Panc1 (cell line): ENCODE results near the gene DEDD.

Source experiments
- TCF7L2 ChIP-seq: IDR thresholded peaks from 2 replicates; pipeline ENCODE4 v1.6.1; 2011; ENCODE audit warnings: mild to moderate bottlenecking, low read depth, low read length, inconsistent platforms
- TF ChIP-seq, protein P1 (sequence below), 2 experiments: IDR thresholded peaks; 2 replicates each; pipeline ENCODE4 v1.6.1; 2011 to 2012; ENCODE audit warnings: low read depth in 2 of 2, control low read depth in 1 of 2, low read length in 1 of 2, mild to moderate bottlenecking in 1 of 2, moderate library complexity in 1 of 2; ENCODE audit not compliant: insufficient read depth in 1 of 2
- TF ChIP-seq, protein P2 (sequence below): fragments of 450-650 bp; IDR thresholded peaks from 2 replicates; pipeline ENCODE4 v1.5.1; 2017; ENCODE audit warnings: mild to moderate bottlenecking

DNA sequence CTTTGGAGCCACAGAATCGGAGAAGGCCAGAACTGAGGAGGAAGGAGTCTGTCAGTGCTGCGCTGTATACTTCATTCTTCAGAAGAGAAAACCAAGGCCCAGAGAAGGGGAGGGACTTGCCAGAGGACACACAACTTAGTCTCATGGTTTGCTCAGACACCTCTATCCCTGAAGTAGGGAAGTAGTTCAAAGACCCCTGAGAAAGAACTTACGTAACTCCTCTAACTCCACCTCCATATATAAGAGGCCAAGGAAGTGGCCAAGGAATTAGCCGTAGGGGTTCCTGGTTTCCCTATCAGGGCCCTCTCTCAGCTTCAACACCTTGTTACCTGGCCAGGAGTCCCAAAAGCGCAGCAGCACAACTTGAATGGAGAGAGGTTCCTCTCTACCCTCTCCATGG, 42.5 kb downstream of the DEDD start:
- TF ChIP-seq, protein P1, sequence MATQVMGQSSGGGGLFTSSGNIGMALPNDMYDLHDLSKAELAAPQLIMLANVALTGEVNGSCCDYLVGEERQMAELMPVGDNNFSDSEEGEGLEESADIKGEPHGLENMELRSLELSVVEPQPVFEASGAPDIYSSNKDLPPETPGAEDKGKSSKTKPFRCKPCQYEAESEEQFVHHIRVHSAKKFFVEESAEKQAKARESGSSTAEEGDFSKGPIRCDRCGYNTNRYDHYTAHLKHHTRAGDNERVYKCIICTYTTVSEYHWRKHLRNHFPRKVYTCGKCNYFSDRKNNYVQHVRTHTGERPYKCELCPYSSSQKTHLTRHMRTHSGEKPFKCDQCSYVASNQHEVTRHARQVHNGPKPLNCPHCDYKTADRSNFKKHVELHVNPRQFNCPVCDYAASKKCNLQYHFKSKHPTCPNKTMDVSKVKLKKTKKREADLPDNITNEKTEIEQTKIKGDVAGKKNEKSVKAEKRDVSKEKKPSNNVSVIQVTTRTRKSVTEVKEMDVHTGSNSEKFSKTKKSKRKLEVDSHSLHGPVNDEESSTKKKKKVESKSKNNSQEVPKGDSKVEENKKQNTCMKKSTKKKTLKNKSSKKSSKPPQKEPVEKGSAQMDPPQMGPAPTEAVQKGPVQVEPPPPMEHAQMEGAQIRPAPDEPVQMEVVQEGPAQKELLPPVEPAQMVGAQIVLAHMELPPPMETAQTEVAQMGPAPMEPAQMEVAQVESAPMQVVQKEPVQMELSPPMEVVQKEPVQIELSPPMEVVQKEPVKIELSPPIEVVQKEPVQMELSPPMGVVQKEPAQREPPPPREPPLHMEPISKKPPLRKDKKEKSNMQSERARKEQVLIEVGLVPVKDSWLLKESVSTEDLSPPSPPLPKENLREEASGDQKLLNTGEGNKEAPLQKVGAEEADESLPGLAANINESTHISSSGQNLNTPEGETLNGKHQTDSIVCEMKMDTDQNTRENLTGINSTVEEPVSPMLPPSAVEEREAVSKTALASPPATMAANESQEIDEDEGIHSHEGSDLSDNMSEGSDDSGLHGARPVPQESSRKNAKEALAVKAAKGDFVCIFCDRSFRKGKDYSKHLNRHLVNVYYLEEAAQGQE (IDR thresholded peaks at IDR 0.05; ENCODE audit: insufficient read depth in 1 of 2, low read depth in 2 of 2, low read length in 1 of 2): no peak
- TF ChIP-seq, protein P2, sequence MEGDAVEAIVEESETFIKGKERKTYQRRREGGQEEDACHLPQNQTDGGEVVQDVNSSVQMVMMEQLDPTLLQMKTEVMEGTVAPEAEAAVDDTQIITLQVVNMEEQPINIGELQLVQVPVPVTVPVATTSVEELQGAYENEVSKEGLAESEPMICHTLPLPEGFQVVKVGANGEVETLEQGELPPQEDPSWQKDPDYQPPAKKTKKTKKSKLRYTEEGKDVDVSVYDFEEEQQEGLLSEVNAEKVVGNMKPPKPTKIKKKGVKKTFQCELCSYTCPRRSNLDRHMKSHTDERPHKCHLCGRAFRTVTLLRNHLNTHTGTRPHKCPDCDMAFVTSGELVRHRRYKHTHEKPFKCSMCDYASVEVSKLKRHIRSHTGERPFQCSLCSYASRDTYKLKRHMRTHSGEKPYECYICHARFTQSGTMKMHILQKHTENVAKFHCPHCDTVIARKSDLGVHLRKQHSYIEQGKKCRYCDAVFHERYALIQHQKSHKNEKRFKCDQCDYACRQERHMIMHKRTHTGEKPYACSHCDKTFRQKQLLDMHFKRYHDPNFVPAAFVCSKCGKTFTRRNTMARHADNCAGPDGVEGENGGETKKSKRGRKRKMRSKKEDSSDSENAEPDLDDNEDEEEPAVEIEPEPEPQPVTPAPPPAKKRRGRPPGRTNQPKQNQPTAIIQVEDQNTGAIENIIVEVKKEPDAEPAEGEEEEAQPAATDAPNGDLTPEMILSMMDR: no peak
- no peak for TF ChIP-seq TCF7L2
